ENCODE measurements around the gene POGLUT3. TPM values are rescaled to one million over a fixed set of nuclear protein-coding genes. Genes with fewer than 3 reads are reported as not detected.

Gene POGLUT3
- total and polyA plus RNA-seq, 2 of the 4 experiments (the other 2 are of a cell fraction): 31.7 to 34.8 TPM

DNA sequence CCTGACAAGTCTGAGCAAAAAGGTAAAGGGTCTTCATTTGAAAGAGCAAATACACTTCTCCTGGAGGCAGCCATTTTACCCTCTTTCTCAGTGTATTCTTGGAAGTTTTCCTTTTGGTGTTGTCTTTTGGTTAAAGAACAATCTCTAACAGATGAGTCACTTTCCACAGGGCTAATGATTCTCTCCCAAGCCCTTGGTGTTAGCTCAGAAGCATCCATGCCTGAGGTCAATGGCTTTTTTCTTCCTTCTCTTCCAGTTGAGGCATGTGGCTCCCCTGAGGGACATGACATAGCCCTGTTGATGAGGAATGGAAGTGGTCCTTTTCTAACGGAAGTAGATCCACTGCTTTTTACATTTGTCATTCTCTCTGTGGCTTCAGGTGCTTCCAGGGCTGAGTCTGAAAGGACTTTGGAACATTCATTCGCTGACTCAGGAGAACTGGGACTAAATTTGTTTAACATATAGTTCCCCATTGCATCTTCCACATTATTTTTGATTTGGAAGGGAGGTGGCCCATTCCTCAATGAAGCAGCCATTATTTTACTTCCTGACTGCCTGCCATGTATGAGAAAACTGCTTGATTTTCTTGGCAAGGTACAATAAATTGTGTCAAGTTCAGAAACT lies 13.8 kb upstream of the POGLUT3 start:
- BruUV-seq (replicated peaks): no TSS peak
- no peak overlapping the region for H3K56ac ChIP-seq (ENCODE audit: extremely low read depth, insufficient read depth, low read length)
- H2BK15ac ChIP-seq (ENCODE audit: low read depth, low read length): no peak overlapping the region
- ChIA-PET POLR2A (ENCODE audit: unreplicated experiment) (no interaction called here), CTCF (no interaction called here)
- H2AFZ ChIP-seq (replicated peaks; ENCODE audit: low read length, poor library complexity): peak overlapping the region; percentile 3
- H3K4me2 ChIP-seq (ENCODE audit: low read depth, low read length): no peak overlapping the region
- H2AK5ac ChIP-seq (ENCODE audit: low read depth, low read length): no peak overlapping the region
- H2AK9ac ChIP-seq (replicated peaks; ENCODE audit: low read depth, low read length, poor library complexity): no peak overlapping the region
- peak overlapping the region; percentile 46; the same call in 1 of the 2 replicates for H4K5ac ChIP-seq (ENCODE audit: low read depth, low read length)
- no CpG with 5 or more reads among the region's 2 CpGs for WGBS, 2 experiments (ENCODE audit: extremely low coverage in 2 of 2, insufficient read length in 1 of 2)
- H3K4me1 ChIP-seq (ENCODE audit: control insufficient read depth, insufficient read depth, low read length): peaks cover 2% of the 10 kb centered on the region; the same call in 1 of the 2 replicates
- TF ChIP-seq MAFK (IDR thresholded peaks at IDR 0.05; ENCODE audit: low read depth, low read length) (peak; percentile 78), MXI1 (IDR thresholded peaks at IDR 0.05; ENCODE audit: borderline replicate concordance, low read depth, low read length) (no peak)
- peak; percentile 70 for DNase-seq
- no peak overlapping the region; the same call in 1 of the 2 replicates for H3K27ac ChIP-seq (ENCODE audit: insufficient read depth, low read length)
- H4K91ac ChIP-seq (ENCODE audit: insufficient read depth, low read depth, low read length): no peak overlapping the region
- H2BK20ac ChIP-seq (ENCODE audit: low read depth, low read length): no peak overlapping the region
- peak overlapping the region; percentile 44 to 53; a peak in 2 of 4 replicates for H4K8ac ChIP-seq (ENCODE audit: low read depth in 2 of 2, low read length in 2 of 2)
- peak; percentile 77 for ATAC-seq (ENCODE audit: low read depth)
- no peaks in the 10 kb centered on the region for H3K9me3 ChIP-seq (ENCODE audit: control insufficient read depth, insufficient read depth, low read length)
- no peaks in the 10 kb centered on the region for H3K27me3 ChIP-seq (ENCODE audit: control insufficient read depth, insufficient read depth, low read length)
- H3K9me1 ChIP-seq (ENCODE audit: insufficient read depth, low read length): no peaks in the 10 kb centered on the region
- H3K18ac ChIP-seq (ENCODE audit: low read depth, low read length): no peak overlapping the region; the same call in 1 of the 2 replicates
- H3K79me1 ChIP-seq (ENCODE audit: low read depth in 1 of 2, low read length in 2 of 2): no peaks in the 10 kb centered on the region
- intact Hi-C loops (cut with micrococcal nuclease): no loop called here
- H4K20me1 ChIP-seq (ENCODE audit: insufficient read depth, low read length): no peaks in the 10 kb centered on the region
- H3K14ac ChIP-seq (replicated peaks; ENCODE audit: low read depth, low read length): no peak overlapping the region
- H3K23ac ChIP-seq (ENCODE audit: low read depth, low read length): no peak overlapping the region
- in situ Hi-C loops (cut with MboI; ENCODE audit: low sequenced_read_pairs): no loop called here
- H2BK5ac ChIP-seq (ENCODE audit: low read depth, low read length, poor library complexity, severe bottlenecking): no peak overlapping the region
- H3K9ac ChIP-seq (ENCODE audit: low read depth, low read length): no peak overlapping the region
- H3K4me3 ChIP-seq (ENCODE audit: insufficient read depth, low read depth, low read length): no peak overlapping the region
- no peak overlapping the region for H2BK120ac ChIP-seq (ENCODE audit: low read depth, low read length)
- dilution Hi-C loops (cut with HindIII; ENCODE audit: low sequenced_read_pairs, unreplicated experiment): no loop called here
- H3K36me3 ChIP-seq (ENCODE audit: control insufficient read depth, insufficient read depth, low read length): no peaks in the 10 kb centered on the region
- no peak overlapping the region for H3K4ac ChIP-seq (ENCODE audit: low read depth, low read length)

Measured in IMR-90 (cell line).